Urinary bladder (tissue), 4 donors: ENCODE measurements around the gene PAGE3. TPM values are rescaled to one million over a fixed set of nuclear protein-coding genes. Genes with fewer than 3 reads are reported as not detected.

Experiments
- DNase-seq: peaks from one replicate; pipeline ENCODE4 v3.0.0-alpha.2; 2015; ENCODE audit errors: extremely low spot score
- H3K27ac ChIP-seq: one replicate; pipeline ENCODE4 v1.5.1; 2013; ENCODE audit warnings: low read depth, mild to moderate bottlenecking, moderate library complexity
- H3K36me3 ChIP-seq: one replicate; pipeline ENCODE4 v1.6.1; 2013; ENCODE audit warnings: mild to moderate bottlenecking, moderate library complexity; ENCODE audit not compliant: insufficient read depth
- H3K4me1 ChIP-seq: one replicate; pipeline ENCODE4 v1.6.1; 2013; ENCODE audit warnings: mild to moderate bottlenecking, moderate library complexity; ENCODE audit not compliant: insufficient read depth
- H3K4me3 ChIP-seq: one replicate; pipeline ENCODE4 v1.5.1; 2013; ENCODE audit warnings: low read depth, low read length
- WGBS: extraction: QIAGEN DNeasy Blood & Tissue Kit; methylation state at CpG from one replicate; pipeline ENCODE4 v1.1.7; 2013; 5-methylcytosine and 5-hydroxymethylcytosine counted together
- polyA plus RNA-seq: library from polyadenylated mRNA; stranded (reverse); fragments of 200-250 nt; gene quantifications from one replicate; pipeline ENCODE4 v1.2.3, GENCODE V29; 2013
- total RNA-seq: library from RNA; depleted of rRNA; stranded (reverse); fragments of >200 nt; gene quantifications from one replicate; pipeline ENCODE4 v1.2.3, GENCODE V29; 2014
- donor health status: healthy with polysubstance abuse.
- donor health status: healthy.

PAGE3 gene
- total RNA-seq (not detected), polyA plus RNA-seq (not detected)

GRCh38 chrX:55264816-55265215, at the start of gene PAGE3:
Gene PAGE3, minus strand, starts transcription at chrX:55264916. Its CDS starts 1,013 bp downstream, at chrX:55263903.
- no peaks in the 10 kb centered on the region for H3K4me1 ChIP-seq

GRCh38 chrX:55312655-55313054, 47.9 kb upstream of the PAGE3 start:
- DNase-seq = no peak
- H3K4me3 ChIP-seq = no peak overlapping the region
- H3K4me1 ChIP-seq = no peaks in the 10 kb centered on the region
- H3K36me3 ChIP-seq = no peaks in the 10 kb centered on the region
- H3K27ac ChIP-seq = no peak overlapping the region

More at GRCh38 chrX:55264816-55265215, at the start of gene PAGE3:
- WGBS = 86% methylated on average over 5 of the region's 5 CpGs
- H3K27ac ChIP-seq = no peak within 1 kb of the TSS
- no peak within 1 kb of the TSS for H3K4me3 ChIP-seq
- DNase-seq = no peak
- H3K36me3 ChIP-seq = no peaks in the 10 kb centered on the region

- Histone ChIP-seq H3K4me1 (no peaks in the 10 kb centered on the region), H3K27ac (no peak overlapping the region), H3K36me3 (no peaks in the 10 kb centered on the region), H3K4me3 (no peak overlapping the region)
- DNase-seq = no peak
- 74% methylated on average over 3 of the region's 3 CpGs for WGBS
Observed at GRCh38 chrX:55290963-55291362, 26.2 kb upstream of the PAGE3 start.

GRCh38 chrX:55279832-55280231, 15.1 kb upstream of the PAGE3 start:
- Histone ChIP-seq H3K4me3 (no peak overlapping the region), H3K4me1 (no peaks in the 10 kb centered on the region), H3K36me3 (no peaks in the 10 kb centered on the region), H3K27ac (no peak overlapping the region)
- WGBS = 93% methylated on average over 10 of the region's 10 CpGs
- DNase-seq = no peak

GRCh38 chrX:55260806-55261205, 3.9 kb downstream of the PAGE3 start:
- no peaks in the 10 kb centered on the region for H3K36me3 ChIP-seq
- no peak overlapping the region for H3K27ac ChIP-seq
- DNase-seq = no peak
- H3K4me3 ChIP-seq = no peak overlapping the region
- no peaks in the 10 kb centered on the region for H3K4me1 ChIP-seq
- 65% methylated on average over 2 of the region's 2 CpGs for WGBS

GRCh38 chrX:55253528-55253927, 11.2 kb downstream of the PAGE3 start:
- H3K4me1 ChIP-seq = no peaks in the 10 kb centered on the region
- DNase-seq = no peak
- no peak overlapping the region for H3K27ac ChIP-seq
- no peak overlapping the region for H3K4me3 ChIP-seq
- H3K36me3 ChIP-seq = no peaks in the 10 kb centered on the region

GRCh38 chrX:55240788-55241340, 23.9 kb downstream of the PAGE3 start:
- no peak for DNase-seq
- H3K36me3 ChIP-seq = no peaks in the 10 kb centered on the region
- H3K4me3 ChIP-seq = no peak overlapping the region
- no peaks in the 10 kb centered on the region for H3K4me1 ChIP-seq
- H3K27ac ChIP-seq = no peak overlapping the region
- WGBS = 70% methylated on average over 6 of the region's 6 CpGs

- Histone ChIP-seq H3K4me3 (no peak within 1 kb of the TSS), H3K27ac (no peak within 1 kb of the TSS), H3K36me3 (no peaks in the 10 kb centered on the region), H3K4me1 (no peaks in the 10 kb centered on the region)
- no peak for DNase-seq
- WGBS = 88% methylated on average over 30 of the region's 30 CpGs
Observed at GRCh38 chrX:55220119-55220794, 44.5 kb downstream of the PAGE3 start, which contains the start of gene PAGE5. Gene PAGE5, plus strand, starts transcription at chrX:55220346. Its CDS starts 1,037 bp downstream, at chrX:55221383.

- Histone ChIP-seq H3K4me3 (no peak overlapping the region), H3K27ac (no peak overlapping the region), H3K36me3 (no peaks in the 10 kb centered on the region), H3K4me1 (no peaks in the 10 kb centered on the region)
- no peak for DNase-seq
- 66% methylated on average over 3 of the region's 3 CpGs for WGBS
Observed at GRCh38 chrX:55213381-55213780, 51.3 kb downstream of the PAGE3 start.

GRCh38 chrX:55210931-55211677, 53.6 kb downstream of the PAGE3 start:
- WGBS = 81% methylated on average over 13 of the region's 13 CpGs
- no peak for DNase-seq
- H3K27ac ChIP-seq = no peak overlapping the region
- H3K4me1 ChIP-seq = no peaks in the 10 kb centered on the region
- H3K36me3 ChIP-seq = no peaks in the 10 kb centered on the region
- no peak overlapping the region for H3K4me3 ChIP-seq

Other genes starting within 250 kb of the PAGE3 start
- gene ALAS2, start 233.9 kb downstream of the PAGE3 start, total RNA-seq = 46.9 TPM
- gene ALAS2, start 233.9 kb downstream of the PAGE3 start, polyA plus RNA-seq = not detected
- gene PAGE2B, start 189.9 kb downstream of the PAGE3 start, total RNA-seq = not detected
- gene PAGE2B, start 189.9 kb downstream of the PAGE3 start, polyA plus RNA-seq = not detected
- gene PAGE2, start 175.9 kb downstream of the PAGE3 start, total RNA-seq = not detected
- not detected for gene PAGE2, start 175.9 kb downstream of the PAGE3 start, polyA plus RNA-seq
- not detected for gene PAGE5, start 44.6 kb downstream of the PAGE3 start, total RNA-seq
- gene PAGE5, start 44.6 kb downstream of the PAGE3 start, polyA plus RNA-seq = not detected
- 72.5 TPM for gene MAGEH1, start 187.2 kb upstream of the PAGE3 start, total RNA-seq
- gene MAGEH1, start 187.2 kb upstream of the PAGE3 start, polyA plus RNA-seq = 33.1 TPM
- 6.6 TPM for gene USP51, start 224.9 kb upstream of the PAGE3 start, total RNA-seq
- 1.7 TPM for gene USP51, start 224.9 kb upstream of the PAGE3 start, polyA plus RNA-seq